Stomach (tissue), 9 donors: ENCODE results near the gene MYCBP2. TPM values are rescaled to one million over a fixed set of nuclear protein-coding genes. Genes with fewer than 3 reads are reported as not detected.

Experiments
- DNase-seq, 2 donors: peaks; one replicate each; pipeline versions ENCODE4 v3.0.0 to v3.0.0-alpha.2; 2013 to 2019
- H3K27ac ChIP-seq, 5 donors: fragments of 200-600 bp in 4 of 5; sonication (generic) in 4 of 5; one replicate each; pipeline ENCODE4 v1.5.1; 2013 to 2019; ENCODE audit warnings: mild to moderate bottlenecking in 1 of 5, moderate library complexity in 1 of 5
- H3K27me3 ChIP-seq, 3 donors: fragments of 200-600 bp; sonication (generic); one replicate each; pipeline ENCODE4 v1.5.1; 2017 to 2019; ENCODE audit warnings: mixed run types in 1 of 3
- H3K36me3 ChIP-seq, 4 donors: fragments of 200-600 bp; sonication (generic); 1 replicate in 3 of 4; 2 replicates in 1 of 4; pipeline ENCODE4 v1.5.1; 2016 to 2019
- H3K4me1 ChIP-seq, 4 donors: fragments of 200-600 bp; sonication (generic); one replicate each; pipeline ENCODE4 v1.5.1; 2016 to 2019
- H3K4me3 ChIP-seq, 4 donors: fragments of 200-600 bp; sonication (generic) in 3 of 4; one replicate each; pipeline ENCODE4 v1.5.1; 2016 to 2019; ENCODE audit warnings: mild to moderate bottlenecking in 1 of 4
- H3K9me3 ChIP-seq, 4 donors: fragments of 200-600 bp; sonication (generic); one replicate each; pipeline ENCODE4 v1.5.1; 2016 to 2019
- EP300 ChIP-seq: sonication (generic); formaldehyde crosslinking; IDR thresholded peaks from one replicate; pipeline ENCODE4 v1.6.1; 2017; ENCODE audit warnings: antibody characterized with exemption
- POLR2A ChIP-seq, 4 donors: fragments of 450-650 bp; IDR thresholded peaks; one replicate each; pipeline ENCODE4 v1.6.1; 2016; ENCODE audit warnings: antibody characterized with exemption in 4 of 4, control low read depth in 2 of 4, mild to moderate bottlenecking in 1 of 4, moderate library complexity in 1 of 4
- POLR2AphosphoS5 ChIP-seq, 3 donors: sonication (generic); formaldehyde crosslinking; IDR thresholded peaks; one replicate each; pipeline ENCODE4 v1.6.1; 2016; ENCODE audit warnings: antibody characterized with exemption in 3 of 3
- WGBS, 5 donors: extraction: QIAGEN DNeasy Blood & Tissue Kit in 3 of 5; methylation state at CpG; one replicate each; pipeline versions ENCODE4 v1.1.5 to v1.1.7; 2013 to 2018; 5-methylcytosine and 5-hydroxymethylcytosine counted together
- intact Hi-C: fragments of 100-400 bp; cut with DNase I; formaldehyde crosslinking; loops from one replicate; pipeline ENCODE4 v1.15.1; 2023; ENCODE audit warnings: low total_unique reads
- polyA plus RNA-seq, 3 donors: library from polyadenylated mRNA; stranded (reverse); fragments of 200-250 nt; gene quantifications; one replicate each; pipeline ENCODE4 v1.2.3, GENCODE V29; 2013
- total RNA-seq, 5 donors: library from RNA; depleted of rRNA; stranded (reverse); fragments of >200 nt; gene quantifications; one replicate each; pipeline versions ENCODE4 v1.1.0 to v1.2.3, GENCODE V29; 2014 to 2016
- TF ChIP-seq, protein P1 (sequence below), 7 experiments: fragments of 450-650 bp in 4 of 7; fragments of 200-600 bp in 3 of 7; sonication (generic) in 3 of 7; IDR thresholded peaks; one replicate each; pipeline ENCODE4 v1.5.1; 2016 to 2019; ENCODE audit warnings: antibody characterized with exemption in 7 of 7, control low read depth in 2 of 7, mild to moderate bottlenecking in 1 of 7
- donor health status: healthy with polysubstance abuse.
- donor health status: Bipolar disorder and iron deficiency.
- donor health status: healthy.

Gene MYCBP2
- total and polyA plus RNA-seq, 8 donors = 15.6 to 194 (median 70.4) TPM

DNA sequence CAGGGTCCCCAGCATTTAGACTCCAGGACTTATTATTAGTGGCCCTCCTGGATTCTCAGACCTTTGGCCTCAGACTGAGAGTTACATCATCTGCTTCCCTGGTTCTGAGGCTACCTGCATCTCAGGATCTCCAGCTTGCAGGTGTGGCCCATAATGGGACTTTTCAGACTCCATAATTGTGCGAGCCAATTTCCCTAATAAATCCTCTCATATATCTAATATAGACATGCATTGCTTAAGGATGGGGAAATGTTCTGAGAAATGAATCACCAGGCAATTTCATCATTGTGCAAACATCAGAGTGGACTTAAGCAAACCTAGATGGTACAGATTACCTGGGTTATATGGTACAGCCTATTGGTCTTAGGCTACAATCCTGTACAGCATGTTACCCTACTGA lies 183.5 kb downstream of the MYCBP2 start:
- intact Hi-C loops = no loop called here
- H3K4me3 ChIP-seq = no peak overlapping the region
- no peaks in the 10 kb centered on the region for H3K27me3 ChIP-seq
- no peaks in the 10 kb centered on the region for H3K9me3 ChIP-seq
- 73 to 100% (median 87%) methylated on average over 1 of the region's 1 CpG for WGBS, 5 donors
- peaks cover 11 to 92% (median 77%) of the 10 kb centered on the region in 4 donors for H3K36me3 ChIP-seq
- TF ChIP-seq POLR2A (IDR thresholded peaks at IDR 0.05) = no peak
- TF ChIP-seq POLR2AphosphoS5 (IDR thresholded peaks at IDR 0.05) = peak in 1 of 3 donors; percentile 27
- H3K4me1 ChIP-seq = no peaks in the 10 kb centered on the region
- DNase-seq = peak in 1 of 2 donors; percentile 16
- peak overlapping the region in 1 of 5 donors; percentile 42 for H3K27ac ChIP-seq

DNA sequence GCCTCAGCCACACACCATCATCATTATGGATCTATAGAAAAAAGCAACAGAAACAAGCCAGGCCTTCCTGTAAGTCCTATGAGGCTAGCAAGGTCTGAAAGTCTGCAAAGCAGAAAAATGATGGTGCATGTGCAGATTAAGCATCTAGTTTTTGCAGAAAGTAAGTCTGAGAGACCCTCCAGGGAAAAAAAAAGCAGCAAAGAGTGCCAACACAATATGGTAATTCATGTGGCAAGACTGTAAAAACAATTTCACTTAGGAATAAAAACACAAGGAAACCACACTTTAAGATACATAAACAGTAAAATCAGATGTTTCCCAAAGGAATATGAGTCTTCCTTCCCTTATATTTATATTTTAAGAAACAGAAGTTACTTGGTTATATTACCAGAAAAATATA lies 187.6 kb downstream of the MYCBP2 start:
- H3K27me3 ChIP-seq = no peaks in the 10 kb centered on the region
- peaks cover 10 to 83% (median 80%) of the 10 kb centered on the region in 4 donors for H3K36me3 ChIP-seq
- H3K4me1 ChIP-seq = no peaks in the 10 kb centered on the region
- no peak for DNase-seq
- TF ChIP-seq, protein P1, sequence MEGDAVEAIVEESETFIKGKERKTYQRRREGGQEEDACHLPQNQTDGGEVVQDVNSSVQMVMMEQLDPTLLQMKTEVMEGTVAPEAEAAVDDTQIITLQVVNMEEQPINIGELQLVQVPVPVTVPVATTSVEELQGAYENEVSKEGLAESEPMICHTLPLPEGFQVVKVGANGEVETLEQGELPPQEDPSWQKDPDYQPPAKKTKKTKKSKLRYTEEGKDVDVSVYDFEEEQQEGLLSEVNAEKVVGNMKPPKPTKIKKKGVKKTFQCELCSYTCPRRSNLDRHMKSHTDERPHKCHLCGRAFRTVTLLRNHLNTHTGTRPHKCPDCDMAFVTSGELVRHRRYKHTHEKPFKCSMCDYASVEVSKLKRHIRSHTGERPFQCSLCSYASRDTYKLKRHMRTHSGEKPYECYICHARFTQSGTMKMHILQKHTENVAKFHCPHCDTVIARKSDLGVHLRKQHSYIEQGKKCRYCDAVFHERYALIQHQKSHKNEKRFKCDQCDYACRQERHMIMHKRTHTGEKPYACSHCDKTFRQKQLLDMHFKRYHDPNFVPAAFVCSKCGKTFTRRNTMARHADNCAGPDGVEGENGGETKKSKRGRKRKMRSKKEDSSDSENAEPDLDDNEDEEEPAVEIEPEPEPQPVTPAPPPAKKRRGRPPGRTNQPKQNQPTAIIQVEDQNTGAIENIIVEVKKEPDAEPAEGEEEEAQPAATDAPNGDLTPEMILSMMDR (IDR thresholded peaks at IDR 0.05) = no peak
- TF ChIP-seq POLR2A (IDR thresholded peaks at IDR 0.05) (no peak), POLR2AphosphoS5 (IDR thresholded peaks at IDR 0.05) (no peak), EP300 (no peak)
- no peak overlapping the region for H3K4me3 ChIP-seq
- intact Hi-C loops = no loop called here
- H3K27ac ChIP-seq = no peak overlapping the region
- no peaks in the 10 kb centered on the region for H3K9me3 ChIP-seq

DNA sequence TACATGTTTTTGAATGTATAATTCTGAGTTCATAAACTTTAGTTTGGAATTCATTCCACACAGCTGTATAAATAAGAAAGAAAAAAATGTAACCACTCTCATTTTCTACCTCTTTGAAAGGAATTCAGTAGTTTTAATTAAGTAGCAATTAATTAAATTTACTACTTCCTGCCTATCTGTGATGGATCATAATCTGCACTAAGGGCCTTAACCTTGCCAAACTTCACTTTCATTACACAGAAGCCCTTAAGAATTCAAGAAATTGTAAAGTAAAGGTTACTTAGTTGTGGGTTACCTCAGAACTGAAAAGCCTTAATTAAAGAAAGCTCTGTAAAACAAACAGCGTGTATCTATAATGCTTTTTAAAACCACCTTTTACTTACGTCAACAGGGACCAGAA lies 188.1 kb downstream of the MYCBP2 start:
- DNase-seq = no peak
- TF ChIP-seq POLR2AphosphoS5 (IDR thresholded peaks at IDR 0.05) (no peak), EP300 (no peak), POLR2A (IDR thresholded peaks at IDR 0.05) (no peak)
- TF ChIP-seq, protein P1 (IDR thresholded peaks at IDR 0.05) = no peak
- Histone ChIP-seq H3K36me3 (peaks cover 5 to 83% (median 79%) of the 10 kb centered on the region in 4 donors), H3K27me3 (no peaks in the 10 kb centered on the region), H3K4me3 (no peak overlapping the region), H3K4me1 (no peaks in the 10 kb centered on the region), H3K9me3 (no peaks in the 10 kb centered on the region), H3K27ac (no peak overlapping the region)
- WGBS, 5 donors = 56 to 86% (median 65%) methylated on average over 2 of the region's 2 CpGs
- intact Hi-C loops = no loop called here

DNA sequence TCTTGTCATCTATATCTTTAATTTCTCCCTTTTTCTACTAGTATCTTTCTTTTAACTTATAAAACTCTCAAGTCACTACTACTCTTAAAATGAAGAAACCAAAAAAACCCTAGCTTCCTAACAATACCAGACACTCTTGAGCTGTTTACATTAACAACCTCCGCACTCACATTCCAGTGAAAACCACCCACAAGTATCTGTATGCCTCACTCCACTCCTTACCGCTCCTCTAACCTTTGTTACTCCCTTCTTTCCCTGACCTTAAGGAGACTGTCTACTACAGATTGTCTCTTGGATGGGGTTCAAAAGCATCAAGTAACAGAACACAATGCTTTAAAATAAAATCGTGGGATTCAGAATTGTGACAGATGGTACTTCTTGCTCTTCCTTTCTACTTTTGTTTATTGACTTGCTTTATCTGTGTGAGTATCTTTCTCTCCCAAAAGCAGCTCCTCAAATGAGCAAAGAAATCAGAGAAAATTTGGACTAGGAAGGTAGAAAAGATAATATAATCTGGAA lies 189.9 kb downstream of the MYCBP2 start:
- Histone ChIP-seq H3K27ac (no peak overlapping the region), H3K4me3 (no peak overlapping the region), H3K36me3 (peaks cover 0 to 70% (median 65%) of the 10 kb centered on the region in 4 donors), H3K4me1 (no peaks in the 10 kb centered on the region), H3K27me3 (no peaks in the 10 kb centered on the region), H3K9me3 (no peaks in the 10 kb centered on the region)
- intact Hi-C loops = no loop called here
- WGBS, 5 donors = 74 to 80% (median 77%) methylated on average over 3 of the region's 3 CpGs
- no peak for DNase-seq
- TF ChIP-seq POLR2A (IDR thresholded peaks at IDR 0.05) = no peak
- TF ChIP-seq EP300 = no peak
- no peak for TF ChIP-seq POLR2AphosphoS5 (IDR thresholded peaks at IDR 0.05)
- TF ChIP-seq, protein P1 (IDR thresholded peaks at IDR 0.05) = no peak

DNA sequence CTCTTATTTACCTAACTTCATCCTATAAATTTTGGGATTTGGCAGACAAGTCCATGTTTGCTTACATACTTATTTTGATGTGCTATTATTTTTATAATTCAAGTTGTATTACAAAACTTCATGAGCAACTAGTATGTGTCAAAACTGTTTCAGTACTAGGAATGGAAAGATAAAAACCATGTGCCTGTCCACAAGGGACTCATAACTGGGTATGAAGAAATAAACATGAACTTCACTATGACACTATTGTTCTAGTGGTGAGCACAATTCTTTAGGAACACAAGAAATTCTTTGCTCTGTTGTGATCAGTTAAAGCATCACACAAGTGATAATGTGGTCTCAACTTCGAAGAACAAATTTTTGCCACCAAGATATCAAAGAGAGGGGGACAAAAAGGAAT lies 202.5 kb downstream of the MYCBP2 start:
- intact Hi-C loops = no loop called here
- no peak for TF ChIP-seq POLR2AphosphoS5 (IDR thresholded peaks at IDR 0.05)
- TF ChIP-seq POLR2A (IDR thresholded peaks at IDR 0.05) = no peak
- TF ChIP-seq EP300 = no peak
- TF ChIP-seq, protein P1 (IDR thresholded peaks at IDR 0.05) = no peak

More for the DNA sequence above, 202.5 kb downstream of the MYCBP2 start:
- H3K9me3 ChIP-seq = no peaks in the 10 kb centered on the region
- no peak overlapping the region for H3K4me3 ChIP-seq
- no peak overlapping the region for H3K27ac ChIP-seq
- H3K4me1 ChIP-seq = no peaks in the 10 kb centered on the region
- WGBS, 5 donors = 93 to 100% (median 97%) methylated on average over 1 of the region's 1 CpG
- no peak for DNase-seq
- H3K27me3 ChIP-seq = no peaks in the 10 kb centered on the region
- peaks cover 0 to 66% (median 49%) of the 10 kb centered on the region in 4 donors for H3K36me3 ChIP-seq
